Measurements from ENCODE around the gene DOCK9.

GRCh38 chr13:98866882-98867281, 111.0 kb downstream of the DOCK9 start:
- TF ChIP-seq CTCF (IDR thresholded peaks at IDR 0.05) (no peak), EZH2 (IDR thresholded peaks at IDR 0.05; ENCODE audit: borderline replicate concordance, insufficient read depth, low read depth, low read length, poor library complexity, severe bottlenecking) (no peak)
